RWPE2 (cell line): Measurements from ENCODE around the gene KIAA1671.

Experiments used
- ATAC-seq: fragments of 200-7000 bp; cut with Tn5 transposase; 3 replicates; pipeline ENCODE4 v1.9.1; 2021; ENCODE audit warnings: low read depth
- DNase-seq: peaks from one replicate; pipeline ENCODE4 v3.0.0-alpha.2; 2020; ENCODE audit warnings: low spot score
- H3K27ac ChIP-seq: fragments of 450-650 bp; 2 replicates; pipeline ENCODE4 v1.5.1; 2017; ENCODE audit warnings: mild to moderate bottlenecking; ENCODE audit not compliant: poor library complexity, severe bottlenecking
- H3K27me3 ChIP-seq: fragments of 250-450 bp; sonication (Bioruptor Pico); 2 replicates; pipeline ENCODE4 v1.5.1; 2021; ENCODE audit warnings: mild to moderate bottlenecking, moderate library complexity; ENCODE audit not compliant: insufficient read depth, poor library complexity, severe bottlenecking
- H3K36me3 ChIP-seq: fragments of 250-450 bp; sonication (Bioruptor Pico); 2 replicates; pipeline ENCODE4 v1.5.1; 2020; ENCODE audit warnings: low read depth, mild to moderate bottlenecking, moderate library complexity
- H3K4me1 ChIP-seq: fragments of 250-450 bp; sonication (Bioruptor Pico); 2 replicates; pipeline ENCODE4 v1.5.1; 2021; ENCODE audit warnings: mild to moderate bottlenecking, moderate library complexity; ENCODE audit not compliant: insufficient read depth, poor library complexity, severe bottlenecking
- H3K4me3 ChIP-seq: fragments of 250-450 bp; sonication (Bioruptor Pico); 2 replicates; pipeline ENCODE4 v1.5.1; 2021; ENCODE audit warnings: mild to moderate bottlenecking, moderate library complexity; ENCODE audit not compliant: severe bottlenecking
- H3K9me3 ChIP-seq: fragments of 250-450 bp; sonication (Bioruptor Pico); 2 replicates; pipeline ENCODE4 v1.5.1; 2021; ENCODE audit warnings: mild to moderate bottlenecking, moderate library complexity; ENCODE audit not compliant: severe bottlenecking
- CTCF ChIP-seq: fragments of 450-650 bp; IDR thresholded peaks from one replicate; pipeline ENCODE4 v1.5.1; 2017; ENCODE audit warnings: mild to moderate bottlenecking, moderate library complexity; ENCODE audit not compliant: poor library complexity, severe bottlenecking

KIAA1671 gene

GRCh38 chr22:25000686-25001085 is 48.2 kb downstream of the KIAA1671 start:
- no peak for TF ChIP-seq CTCF
- Histone ChIP-seq H3K36me3 (peaks cover 8% of the 10 kb centered on the region), H3K4me1 (peaks cover 27% of the 10 kb centered on the region), H3K9me3 (no peaks in the 10 kb centered on the region), H3K4me3 (no peak overlapping the region), H3K27me3 (no peaks in the 10 kb centered on the region), H3K27ac (no peak overlapping the region)
- DNase-seq (no peak), ATAC-seq (no peak)

GRCh38 chr22:25002241-25002985 is 49.9 kb downstream of the KIAA1671 start:
- Histone ChIP-seq H3K27me3 (no peaks in the 10 kb centered on the region), H3K4me1 (peaks cover 10% of the 10 kb centered on the region), H3K36me3 (peaks cover 12% of the 10 kb centered on the region), H3K27ac (peak overlapping the region; percentile 53), H3K9me3 (no peaks in the 10 kb centered on the region), H3K4me3 (no peak overlapping the region)
- no peak for TF ChIP-seq CTCF
- DNase-seq (no peak), ATAC-seq (peak; percentile 49; the same call in 2 of the 3 replicates)

GRCh38 chr22:25006354-25006753 is 53.8 kb downstream of the KIAA1671 start:
- no peak for TF ChIP-seq CTCF
- Histone ChIP-seq H3K27ac (no peak overlapping the region), H3K36me3 (peaks cover 18% of the 10 kb centered on the region), H3K9me3 (no peaks in the 10 kb centered on the region), H3K4me3 (no peak overlapping the region), H3K4me1 (peaks cover 10% of the 10 kb centered on the region), H3K27me3 (no peaks in the 10 kb centered on the region)
- DNase-seq (no peak), ATAC-seq (no peak)

GRCh38 chr22:25007444-25008106 is 55.1 kb downstream of the KIAA1671 start:
- no peak for ATAC-seq

More at GRCh38 chr22:25007444-25008106, 55.1 kb downstream of the KIAA1671 start:
- peaks cover 18% of the 10 kb centered on the region for H3K36me3 ChIP-seq
- DNase-seq = no peak
- no peaks in the 10 kb centered on the region for H3K4me1 ChIP-seq
- H3K9me3 ChIP-seq = no peaks in the 10 kb centered on the region
- TF ChIP-seq CTCF = no peak
- no peaks in the 10 kb centered on the region for H3K27me3 ChIP-seq
- no peak overlapping the region for H3K27ac ChIP-seq
- H3K4me3 ChIP-seq = no peak overlapping the region
